Hepatocyte (in vitro differentiated cells): ENCODE data around the gene POU6F2.

Experiments used
- EZH2phosphoT487 ChIP-seq: fragments of 200-600 bp; sonication (generic); IDR thresholded peaks from one replicate; pipeline ENCODE4 v1.6.1; 2018; ENCODE audit warnings: antibody characterized with exemption, mild to moderate bottlenecking, low read depth, moderate library complexity; ENCODE audit not compliant: unreplicated experiment, severe bottlenecking
- TF ChIP-seq, protein P1 (sequence below): fragments of 200-600 bp; sonication (generic); IDR thresholded peaks from 2 replicates; pipeline ENCODE4 v1.5.1; 2016; ENCODE audit warnings: antibody characterized with exemption, mild to moderate bottlenecking; ENCODE audit not compliant: poor library complexity

DNA sequence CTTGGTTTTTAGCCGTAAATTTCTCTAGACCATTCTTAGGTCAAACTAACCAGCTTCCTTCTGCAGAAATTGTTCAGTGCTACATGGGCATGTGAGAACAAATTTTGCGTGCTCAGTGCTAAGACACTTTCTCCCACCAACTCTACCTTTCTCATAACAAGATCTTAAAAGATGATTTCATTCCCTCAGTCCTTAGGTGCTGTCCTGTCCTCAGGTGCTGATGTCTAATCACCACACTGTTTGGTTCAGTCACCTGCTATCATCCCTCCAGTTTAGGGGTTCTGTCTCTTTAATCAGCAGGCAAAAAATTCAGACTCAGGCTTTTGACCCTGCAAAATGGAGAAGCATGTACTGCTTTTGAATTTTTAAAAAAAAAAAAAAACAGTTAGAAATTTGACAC lies 361.0 kb downstream of the POU6F2 start:
- TF ChIP-seq, protein P1, sequence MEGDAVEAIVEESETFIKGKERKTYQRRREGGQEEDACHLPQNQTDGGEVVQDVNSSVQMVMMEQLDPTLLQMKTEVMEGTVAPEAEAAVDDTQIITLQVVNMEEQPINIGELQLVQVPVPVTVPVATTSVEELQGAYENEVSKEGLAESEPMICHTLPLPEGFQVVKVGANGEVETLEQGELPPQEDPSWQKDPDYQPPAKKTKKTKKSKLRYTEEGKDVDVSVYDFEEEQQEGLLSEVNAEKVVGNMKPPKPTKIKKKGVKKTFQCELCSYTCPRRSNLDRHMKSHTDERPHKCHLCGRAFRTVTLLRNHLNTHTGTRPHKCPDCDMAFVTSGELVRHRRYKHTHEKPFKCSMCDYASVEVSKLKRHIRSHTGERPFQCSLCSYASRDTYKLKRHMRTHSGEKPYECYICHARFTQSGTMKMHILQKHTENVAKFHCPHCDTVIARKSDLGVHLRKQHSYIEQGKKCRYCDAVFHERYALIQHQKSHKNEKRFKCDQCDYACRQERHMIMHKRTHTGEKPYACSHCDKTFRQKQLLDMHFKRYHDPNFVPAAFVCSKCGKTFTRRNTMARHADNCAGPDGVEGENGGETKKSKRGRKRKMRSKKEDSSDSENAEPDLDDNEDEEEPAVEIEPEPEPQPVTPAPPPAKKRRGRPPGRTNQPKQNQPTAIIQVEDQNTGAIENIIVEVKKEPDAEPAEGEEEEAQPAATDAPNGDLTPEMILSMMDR = no peak
- TF ChIP-seq EZH2phosphoT487 = no peak
